GM23338 (cell line): Measurements from ENCODE around the gene ZNF552.

ENCODE experiments used
- CREB1 ChIP-seq: fragments of 250-450 bp; sonication (Bioruptor Pico); IDR thresholded peaks from 2 replicates; pipeline ENCODE4 v1.5.0; 2020; ENCODE audit warnings: low read depth, mild to moderate bottlenecking, moderate library complexity
- CTCF ChIP-seq, 2 experiments: fragments of 200-600 bp in 1 of 2; sonication (generic) in 1 of 2; conservative IDR thresholded peaks; 2 replicates each; pipeline versions ENCODE4 v1.5.1 to v1.6.1; 2016 to 2017; ENCODE audit warnings: antibody characterized with exemption in 2 of 2, low read depth in 2 of 2, mild to moderate bottlenecking in 2 of 2, moderate library complexity in 1 of 2
- ETS1 ChIP-seq: IDR thresholded peaks from 2 replicates; pipeline ENCODE4 v1.6.1; 2016; ENCODE audit warnings: antibody characterized with exemption
- EZH2 ChIP-seq: fragments of 200-600 bp; sonication (generic); IDR thresholded peaks from one replicate; pipeline ENCODE4 v1.8.0; 2017; ENCODE audit warnings: antibody characterized with exemption, mild to moderate bottlenecking, low read depth; ENCODE audit not compliant: unreplicated experiment
- POLR2AphosphoS5 ChIP-seq: IDR thresholded peaks from 2 replicates; pipeline ENCODE4 v1.6.1; 2016; ENCODE audit warnings: antibody characterized with exemption, low read depth
- ZNF331 ChIP-seq: fragments of 250-450 bp; sonication (Bioruptor Pico); IDR thresholded peaks from 2 replicates; pipeline ENCODE4 v1.5.0; 2020; ENCODE audit warnings: low read depth, mild to moderate bottlenecking, moderate library complexity
- TF ChIP-seq, protein P1 (sequence below): IDR thresholded peaks from one replicate; pipeline ENCODE4 v1.6.1; 2018; ENCODE audit warnings: antibody characterized with exemption; ENCODE audit not compliant: unreplicated experiment

DNA sequence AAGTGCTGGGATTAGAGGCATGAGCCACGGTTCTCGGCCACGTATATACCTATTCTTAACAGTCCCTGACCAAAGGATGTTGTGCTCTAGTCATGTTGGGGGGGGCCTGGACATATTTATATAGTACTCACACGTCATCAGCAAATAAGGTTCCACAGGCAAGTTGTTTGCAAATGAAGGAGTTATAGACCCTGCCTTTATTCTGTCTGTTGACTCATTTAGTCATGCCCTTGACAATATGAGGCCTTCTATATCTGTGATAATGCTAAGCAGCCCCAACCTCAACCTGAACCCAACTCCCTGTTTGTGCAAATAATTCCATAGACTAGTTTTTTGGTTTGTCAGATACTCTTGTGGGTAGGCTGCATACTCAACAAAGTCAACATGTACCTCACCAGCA, 36.4 kb downstream of the ZNF552 start:
- TF ChIP-seq, protein P1, sequence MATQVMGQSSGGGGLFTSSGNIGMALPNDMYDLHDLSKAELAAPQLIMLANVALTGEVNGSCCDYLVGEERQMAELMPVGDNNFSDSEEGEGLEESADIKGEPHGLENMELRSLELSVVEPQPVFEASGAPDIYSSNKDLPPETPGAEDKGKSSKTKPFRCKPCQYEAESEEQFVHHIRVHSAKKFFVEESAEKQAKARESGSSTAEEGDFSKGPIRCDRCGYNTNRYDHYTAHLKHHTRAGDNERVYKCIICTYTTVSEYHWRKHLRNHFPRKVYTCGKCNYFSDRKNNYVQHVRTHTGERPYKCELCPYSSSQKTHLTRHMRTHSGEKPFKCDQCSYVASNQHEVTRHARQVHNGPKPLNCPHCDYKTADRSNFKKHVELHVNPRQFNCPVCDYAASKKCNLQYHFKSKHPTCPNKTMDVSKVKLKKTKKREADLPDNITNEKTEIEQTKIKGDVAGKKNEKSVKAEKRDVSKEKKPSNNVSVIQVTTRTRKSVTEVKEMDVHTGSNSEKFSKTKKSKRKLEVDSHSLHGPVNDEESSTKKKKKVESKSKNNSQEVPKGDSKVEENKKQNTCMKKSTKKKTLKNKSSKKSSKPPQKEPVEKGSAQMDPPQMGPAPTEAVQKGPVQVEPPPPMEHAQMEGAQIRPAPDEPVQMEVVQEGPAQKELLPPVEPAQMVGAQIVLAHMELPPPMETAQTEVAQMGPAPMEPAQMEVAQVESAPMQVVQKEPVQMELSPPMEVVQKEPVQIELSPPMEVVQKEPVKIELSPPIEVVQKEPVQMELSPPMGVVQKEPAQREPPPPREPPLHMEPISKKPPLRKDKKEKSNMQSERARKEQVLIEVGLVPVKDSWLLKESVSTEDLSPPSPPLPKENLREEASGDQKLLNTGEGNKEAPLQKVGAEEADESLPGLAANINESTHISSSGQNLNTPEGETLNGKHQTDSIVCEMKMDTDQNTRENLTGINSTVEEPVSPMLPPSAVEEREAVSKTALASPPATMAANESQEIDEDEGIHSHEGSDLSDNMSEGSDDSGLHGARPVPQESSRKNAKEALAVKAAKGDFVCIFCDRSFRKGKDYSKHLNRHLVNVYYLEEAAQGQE: no peak
- TF ChIP-seq CTCF (conservative IDR thresholded peaks at IDR 0.05; ENCODE audit: low read depth in 2 of 2): no peak
- TF ChIP-seq ETS1: no peak
- no peak for TF ChIP-seq POLR2AphosphoS5
- TF ChIP-seq EZH2: no peak
- no peak for TF ChIP-seq CREB1
- TF ChIP-seq ZNF331 (CRISPR knock-in tag): no peak
